KBM-7 (cell line): ENCODE measurements around the gene TRIP6.

ENCODE experiments used
- DNase-seq: peaks from one replicate; pipeline ENCODE4 v3.0.0-alpha.2; 2015
- in situ Hi-C: fragments of 300-500 bp; cut with MboI; formaldehyde crosslinking; loops from 2 replicates; pipeline ENCODE4 v1.14.3; 2020; ENCODE audit warnings: low sequenced_read_pairs, low pct_unique_long_range_greater_than_20kb, mixed read lengths

The TRIP6 gene, protein sequence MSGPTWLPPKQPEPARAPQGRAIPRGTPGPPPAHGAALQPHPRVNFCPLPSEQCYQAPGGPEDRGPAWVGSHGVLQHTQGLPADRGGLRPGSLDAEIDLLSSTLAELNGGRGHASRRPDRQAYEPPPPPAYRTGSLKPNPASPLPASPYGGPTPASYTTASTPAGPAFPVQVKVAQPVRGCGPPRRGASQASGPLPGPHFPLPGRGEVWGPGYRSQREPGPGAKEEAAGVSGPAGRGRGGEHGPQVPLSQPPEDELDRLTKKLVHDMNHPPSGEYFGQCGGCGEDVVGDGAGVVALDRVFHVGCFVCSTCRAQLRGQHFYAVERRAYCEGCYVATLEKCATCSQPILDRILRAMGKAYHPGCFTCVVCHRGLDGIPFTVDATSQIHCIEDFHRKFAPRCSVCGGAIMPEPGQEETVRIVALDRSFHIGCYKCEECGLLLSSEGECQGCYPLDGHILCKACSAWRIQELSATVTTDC

DNA sequence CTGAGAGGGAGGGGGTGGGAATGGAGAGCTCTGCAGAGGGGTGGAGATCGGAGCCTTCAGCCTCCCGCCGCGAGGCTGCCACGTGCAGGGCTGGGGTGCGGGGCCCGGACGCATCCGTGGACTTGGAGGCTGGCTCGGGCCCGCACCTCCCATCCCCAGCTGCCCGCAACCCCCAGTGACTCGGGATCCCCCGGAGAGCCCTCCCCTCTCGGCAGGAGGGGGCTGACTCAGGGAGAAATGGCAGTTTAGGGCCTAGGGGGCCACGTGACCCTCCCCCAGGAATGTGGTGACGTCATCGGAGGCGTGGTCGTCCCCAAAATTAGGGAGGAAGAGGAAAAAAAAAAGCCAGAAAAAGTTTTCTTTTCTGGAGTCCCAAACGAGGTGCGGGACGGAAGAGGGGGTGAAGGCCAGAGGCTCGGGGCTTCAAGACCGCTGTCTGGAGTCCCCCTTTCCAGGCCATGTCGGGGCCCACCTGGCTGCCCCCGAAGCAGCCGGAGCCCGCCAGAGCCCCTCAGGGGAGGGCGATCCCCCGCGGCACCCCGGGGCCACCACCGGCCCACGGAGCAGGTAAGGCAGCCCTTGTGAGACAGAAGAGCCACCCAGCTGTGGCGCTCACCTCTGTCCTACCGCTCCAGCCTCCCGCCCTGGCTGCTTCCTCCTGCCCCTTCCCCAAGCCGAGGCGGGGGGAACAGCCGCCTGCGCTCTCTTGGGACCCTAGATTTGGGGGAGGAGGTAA lies at the start of gene TRIP6:
TRIP6 (plus strand) TSS at position 348 of the 736 bp plus-strand sequence; CDS start at position 459, 111 bp downstream.
- peak; percentile 88 for DNase-seq
- in situ Hi-C loops, result no loop called here

DNA sequence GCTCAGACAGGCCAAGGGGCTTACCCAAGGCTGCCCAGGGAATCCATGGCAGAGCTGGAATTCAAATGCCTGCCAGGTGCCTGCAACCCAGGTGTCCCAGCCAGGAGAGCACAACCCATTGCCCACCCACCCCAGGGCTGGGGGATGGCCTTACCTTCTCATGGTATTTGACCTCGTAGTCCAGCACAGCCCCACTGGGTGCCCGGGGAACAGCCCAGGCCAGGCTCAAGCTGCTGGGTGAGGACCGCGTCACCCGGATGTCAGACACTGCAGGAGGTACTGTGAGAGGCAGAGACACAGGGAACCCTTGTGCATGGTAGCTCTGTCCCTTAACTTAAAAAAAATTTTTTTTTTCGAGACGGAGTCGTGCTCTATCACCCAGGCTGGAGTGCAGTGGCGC lies 48.8 kb upstream of the TRIP6 start:
- DNase-seq, result no peak
- in situ Hi-C loops, result no loop called here

DNA sequence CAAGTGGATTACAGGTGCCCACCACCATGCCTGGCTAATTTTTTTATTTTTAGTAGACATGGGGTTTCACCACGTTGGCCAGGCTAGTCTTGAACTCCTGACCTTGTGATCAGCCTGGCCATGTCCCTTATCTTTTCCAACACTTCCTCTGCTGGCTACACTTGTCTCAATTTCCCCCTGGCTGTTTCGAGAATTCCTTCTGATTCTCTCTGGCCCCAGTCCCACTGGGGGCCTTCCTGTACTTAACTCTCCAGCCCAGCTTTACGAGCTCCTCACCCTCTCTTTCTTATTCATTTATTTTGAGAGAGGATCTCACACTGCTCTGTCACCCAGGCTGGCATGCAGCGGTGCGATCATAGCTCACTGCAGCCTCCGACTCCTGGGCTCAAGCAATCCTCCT lies 48.4 kb upstream of the TRIP6 start:
- DNase-seq, result no peak
- in situ Hi-C loops, result no loop called here

DNA sequence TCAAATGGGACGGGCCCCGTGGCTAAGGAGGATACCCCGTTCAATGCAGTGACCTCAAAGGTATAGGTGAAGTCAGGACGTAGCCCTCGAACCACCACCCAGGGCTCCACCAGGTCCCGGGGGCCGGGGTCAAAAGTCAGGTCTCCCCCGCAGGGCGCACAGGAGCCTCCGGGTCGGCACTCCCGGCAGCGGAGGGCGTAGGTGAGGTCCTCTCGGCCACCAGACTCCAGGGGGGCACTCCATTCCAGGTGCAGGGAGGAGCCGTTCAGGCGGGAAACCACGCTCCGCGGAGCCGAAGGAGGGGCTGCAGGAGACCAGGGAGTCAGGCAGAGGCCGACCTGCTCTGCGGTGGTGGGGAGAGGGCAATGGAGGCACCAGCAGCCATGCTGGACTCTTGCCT lies 47.6 kb upstream of the TRIP6 start:
- no peak for DNase-seq
- in situ Hi-C loops, result no loop called here

DNA sequence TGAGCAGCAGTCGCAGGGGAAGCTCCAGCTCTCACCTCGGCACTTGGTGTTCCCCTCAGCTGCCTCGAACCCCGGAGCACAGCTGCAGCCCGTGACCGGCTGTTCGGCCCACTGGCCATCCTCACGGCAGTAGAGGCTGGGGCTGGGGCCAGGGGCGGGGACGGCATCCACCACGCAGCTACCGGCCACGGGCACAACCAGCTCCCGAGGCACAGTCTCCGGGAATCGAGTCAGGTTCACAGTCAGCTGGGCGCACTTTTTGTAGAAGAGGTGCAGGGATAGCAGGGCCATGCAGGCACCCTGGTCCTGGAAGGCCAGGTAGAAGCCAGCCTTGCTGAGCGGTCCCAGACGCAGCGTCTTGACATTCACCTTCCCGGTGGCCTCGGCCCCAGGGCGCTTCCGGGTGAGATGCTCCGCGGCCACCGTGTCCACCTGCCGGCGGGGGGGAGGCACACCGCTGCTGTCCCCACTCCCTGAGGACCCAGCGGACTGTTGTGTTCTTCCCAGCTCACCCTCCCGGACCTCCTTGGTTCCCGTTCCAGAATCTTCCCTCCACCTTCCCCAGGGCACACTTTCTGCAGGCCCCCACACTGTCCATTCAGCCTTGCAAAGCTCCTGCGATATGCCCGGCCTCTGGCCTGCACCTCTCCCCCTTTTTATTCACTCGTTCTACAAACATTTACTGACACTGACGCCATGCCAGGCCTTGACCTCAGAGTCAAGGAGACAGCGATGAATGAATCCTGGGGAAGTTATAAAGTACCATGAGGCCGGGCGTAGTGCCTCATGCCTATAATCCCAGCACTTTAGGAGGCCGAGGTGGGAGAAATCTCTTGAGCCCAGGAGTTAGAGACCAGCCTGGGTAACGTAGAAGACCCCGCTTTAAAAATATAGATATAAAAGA lies 44.7 kb upstream of the TRIP6 start:
- no peak for DNase-seq
- in situ Hi-C loops, result no loop called here

DNA sequence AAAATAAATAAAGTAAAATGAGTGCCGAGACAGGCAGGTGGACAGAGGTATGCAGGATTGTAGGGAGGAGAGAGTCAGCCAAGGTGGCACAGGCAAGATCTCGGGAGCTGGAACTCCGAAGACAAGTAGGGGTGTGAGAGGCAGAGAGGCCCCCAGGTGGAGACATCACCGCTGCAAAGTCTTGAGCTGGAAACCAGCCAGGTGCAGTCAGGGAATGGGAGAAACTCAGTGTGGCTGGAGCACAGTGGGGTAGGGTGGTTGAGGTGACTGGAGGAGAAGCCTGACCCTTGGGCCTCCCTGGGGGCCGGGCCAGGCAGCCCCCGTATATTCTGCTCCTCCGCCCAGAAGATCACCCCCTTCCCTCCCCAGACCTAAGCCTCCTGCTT lies 44.1 kb upstream of the TRIP6 start:
- no peak for DNase-seq
- in situ Hi-C loops, result no loop called here

DNA sequence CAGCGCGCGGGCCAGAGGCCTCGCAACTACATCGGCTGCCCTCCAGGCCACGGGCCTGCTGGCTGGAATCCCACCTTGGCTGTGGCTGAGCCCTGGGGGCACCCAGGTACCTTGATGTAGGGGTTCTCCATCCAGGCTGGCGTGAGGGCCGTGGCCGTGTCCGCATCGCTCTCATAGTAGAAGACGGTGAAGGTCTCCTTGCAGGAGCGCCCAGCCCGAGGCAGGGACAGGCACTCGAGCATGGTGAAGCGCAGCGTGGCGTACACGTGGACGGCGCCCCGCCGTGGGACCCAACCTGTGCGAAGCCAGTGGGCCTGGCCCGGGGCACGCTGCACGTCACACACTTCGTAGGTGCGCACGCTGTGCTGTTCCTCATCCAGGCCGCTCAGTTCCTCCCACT lies 43.7 kb upstream of the TRIP6 start:
- in situ Hi-C loops, result no loop called here
- no peak for DNase-seq

DNA sequence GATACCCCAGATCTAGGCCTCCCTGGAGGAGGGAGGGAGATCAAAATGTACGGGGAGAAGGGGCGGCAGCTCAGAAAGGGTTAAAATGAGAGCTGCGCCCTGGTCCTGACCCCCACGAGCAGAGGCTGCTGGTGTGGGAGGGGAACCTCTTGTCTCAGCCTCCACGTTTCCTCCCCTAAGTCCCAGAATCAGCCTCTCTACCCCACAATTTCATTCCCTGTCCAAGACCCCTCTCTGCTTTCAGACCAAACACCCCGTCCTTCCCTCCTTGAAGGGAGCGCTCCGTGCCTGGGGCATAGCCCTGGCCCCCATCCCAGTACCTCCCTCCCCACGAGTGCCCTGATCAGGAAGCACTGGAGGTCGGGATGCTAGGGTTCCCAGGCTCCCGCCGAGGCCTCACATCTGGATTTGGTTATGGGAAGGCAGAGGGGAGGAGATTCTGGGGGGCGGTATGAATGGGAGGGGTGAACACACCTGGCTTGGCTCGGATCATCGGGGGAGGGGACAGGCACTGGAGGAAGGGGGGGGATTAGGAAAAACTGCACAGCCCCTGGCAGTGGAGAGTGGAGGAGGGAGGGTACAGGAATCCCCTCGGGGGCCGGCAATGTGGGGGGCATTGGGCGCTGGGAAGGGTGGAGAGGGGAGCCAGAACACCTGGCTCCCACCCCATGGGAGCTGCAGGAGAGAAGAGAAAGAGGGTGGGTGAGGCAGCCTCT lies 42.5 kb upstream of the TRIP6 start:
- in situ Hi-C loops, result no loop called here
- DNase-seq, result no peak

DNA sequence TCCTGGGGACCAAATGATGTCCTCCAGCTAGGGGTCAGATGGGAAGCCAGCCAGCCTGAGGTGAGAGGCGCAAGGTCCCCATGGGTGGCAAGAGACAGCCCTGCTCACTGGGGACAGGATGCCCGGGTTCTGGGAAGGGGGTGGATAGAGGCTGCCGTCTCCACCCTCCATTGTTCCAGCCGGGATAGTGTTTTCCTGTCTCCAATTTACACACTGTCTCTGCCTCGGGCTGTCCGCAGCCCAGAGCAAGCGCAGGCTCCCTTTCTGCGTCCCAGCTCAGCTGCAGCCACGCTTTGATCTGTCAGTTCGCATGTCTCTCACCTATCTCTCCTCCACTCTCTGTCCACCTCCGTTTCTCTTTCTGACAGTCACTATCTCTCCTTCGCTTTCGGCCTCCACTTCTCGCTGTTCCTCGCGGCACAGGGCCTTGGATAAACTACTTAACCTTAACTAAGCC lies 41.9 kb upstream of the TRIP6 start:
- DNase-seq, result no peak
- in situ Hi-C loops, result no loop called here

DNA sequence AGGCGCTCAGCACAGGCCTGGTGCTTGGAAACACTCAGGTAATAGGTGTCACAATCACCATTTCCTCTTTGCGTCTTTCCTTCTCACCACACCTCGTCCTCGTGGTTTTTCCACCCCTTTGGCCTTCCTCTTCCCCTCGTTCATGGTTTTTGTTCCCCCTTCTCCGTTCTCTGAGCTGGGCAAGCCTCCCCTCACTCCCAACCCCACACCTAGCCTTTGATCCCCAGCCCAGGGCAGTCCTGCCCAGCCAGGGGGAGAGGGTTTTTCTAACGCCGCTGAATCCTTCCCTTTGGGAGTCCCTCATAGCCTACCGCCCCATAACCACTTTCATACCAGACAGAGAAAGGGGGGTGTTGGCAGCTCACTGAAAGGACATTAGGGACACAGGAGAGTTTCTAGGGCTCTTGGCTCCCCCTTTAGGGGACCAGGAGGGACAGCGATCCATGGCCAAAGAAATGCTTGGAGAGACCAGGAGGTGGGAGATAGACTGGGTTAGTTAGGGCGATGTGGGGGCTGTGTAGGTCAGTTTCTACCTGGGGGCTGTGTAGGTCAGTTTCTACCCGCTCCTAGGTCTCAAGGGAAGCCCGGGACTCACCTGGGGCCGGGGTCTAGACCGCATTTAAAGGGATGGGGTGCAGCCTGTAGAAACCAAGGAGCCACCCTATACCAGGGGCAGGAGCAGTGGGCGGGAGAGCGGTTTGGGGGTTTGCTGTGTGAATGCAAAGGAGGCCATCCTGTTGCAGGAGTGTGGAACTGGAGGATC lies 41.3 kb upstream of the TRIP6 start:
- DNase-seq, result peak; percentile 35
- in situ Hi-C loops, result no loop called here

DNA sequence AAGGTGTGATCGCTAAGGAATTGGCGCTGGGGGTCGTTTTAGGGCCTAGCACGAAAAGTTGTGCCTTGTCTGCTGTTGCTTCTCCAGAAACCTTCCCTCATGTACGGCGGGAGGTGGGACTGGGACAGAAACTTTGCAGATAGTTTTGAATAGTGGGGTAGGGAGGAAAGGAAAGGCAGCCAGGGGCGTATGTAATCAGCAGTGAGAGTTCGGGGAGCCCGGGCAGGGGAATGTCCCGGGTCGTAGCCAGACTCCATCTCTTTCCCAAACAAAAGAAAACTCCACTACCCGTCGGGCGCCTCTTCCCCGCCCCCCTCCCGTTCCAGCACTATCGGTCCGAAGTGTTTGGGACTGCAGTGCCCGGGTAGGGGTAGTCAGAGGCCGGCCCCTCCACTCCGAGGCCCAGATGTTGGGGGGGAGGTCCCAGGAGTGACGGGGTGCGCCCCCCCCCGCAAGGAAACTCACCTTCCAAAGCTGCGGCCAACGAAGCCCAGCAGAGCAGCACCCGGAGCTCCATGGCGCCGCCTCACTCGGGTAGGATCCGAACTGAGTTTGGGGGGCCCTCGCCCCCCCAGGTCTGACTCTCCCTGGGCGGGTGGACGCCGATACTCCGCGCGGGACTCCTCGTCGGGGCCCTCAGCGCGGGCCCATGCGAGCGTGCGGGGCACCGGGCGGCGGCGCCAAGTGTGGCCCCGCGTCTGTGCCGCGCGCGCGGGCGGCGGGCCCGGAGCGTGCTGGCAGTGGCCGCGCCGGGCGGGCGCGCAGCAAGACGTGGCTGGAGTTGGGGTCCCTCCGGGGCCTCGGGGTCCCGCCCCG lies 40.5 kb upstream of the TRIP6 start:
- peak; percentile 26 for DNase-seq
- in situ Hi-C loops, result no loop called here

DNA sequence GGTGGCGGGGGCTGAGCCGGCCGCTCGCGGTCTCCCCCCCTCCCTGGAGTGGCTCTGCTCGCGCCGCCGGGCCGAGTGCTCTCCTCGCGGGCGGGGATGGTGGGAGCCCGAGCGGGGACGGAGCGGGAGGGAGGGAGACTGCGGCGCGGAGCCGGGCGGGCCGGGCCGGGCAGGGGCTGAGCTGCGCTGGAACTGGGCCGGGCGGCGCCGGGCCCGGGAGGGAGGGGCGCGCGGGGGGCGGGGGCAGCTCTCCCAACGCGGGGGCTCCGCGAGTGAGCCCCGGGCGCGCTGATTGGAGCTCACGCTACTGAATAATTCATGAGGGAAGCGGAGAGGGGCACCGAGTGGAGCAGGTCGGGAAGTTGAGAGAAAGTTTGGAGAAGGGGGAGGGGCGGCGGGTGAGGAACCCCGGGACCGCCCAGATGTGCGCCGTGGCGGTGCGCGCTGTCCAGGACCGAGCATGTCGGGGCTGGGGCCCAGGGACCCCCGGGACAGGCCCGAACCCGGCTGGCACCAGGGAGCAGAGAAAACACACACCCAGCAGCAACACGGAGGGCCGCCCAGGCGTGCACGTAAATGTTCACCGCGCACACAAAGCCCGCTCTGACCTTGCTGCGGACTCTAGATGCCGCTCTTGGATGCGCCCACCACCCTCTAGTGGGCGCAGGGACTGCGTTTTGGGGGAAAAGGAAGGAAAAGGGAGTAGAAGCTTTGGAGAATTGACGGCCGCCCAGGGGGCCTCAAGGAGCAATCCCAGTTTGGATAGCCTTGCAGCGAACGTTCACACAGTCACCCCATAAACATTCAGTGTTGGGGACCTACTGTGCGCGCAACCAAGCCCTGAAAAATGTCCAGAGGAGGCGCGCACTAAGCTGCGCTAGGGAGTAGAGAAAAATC lies 39.6 kb upstream of the TRIP6 start, which contains the start of gene EPHB4:
EPHB4 (minus strand) TSS at position 194 of the 897 bp plus-strand sequence. CDS start 493 bp downstream, outside the sequence.
- DNase-seq, result peak; percentile 92
- in situ Hi-C loops, result no loop called here

DNA sequence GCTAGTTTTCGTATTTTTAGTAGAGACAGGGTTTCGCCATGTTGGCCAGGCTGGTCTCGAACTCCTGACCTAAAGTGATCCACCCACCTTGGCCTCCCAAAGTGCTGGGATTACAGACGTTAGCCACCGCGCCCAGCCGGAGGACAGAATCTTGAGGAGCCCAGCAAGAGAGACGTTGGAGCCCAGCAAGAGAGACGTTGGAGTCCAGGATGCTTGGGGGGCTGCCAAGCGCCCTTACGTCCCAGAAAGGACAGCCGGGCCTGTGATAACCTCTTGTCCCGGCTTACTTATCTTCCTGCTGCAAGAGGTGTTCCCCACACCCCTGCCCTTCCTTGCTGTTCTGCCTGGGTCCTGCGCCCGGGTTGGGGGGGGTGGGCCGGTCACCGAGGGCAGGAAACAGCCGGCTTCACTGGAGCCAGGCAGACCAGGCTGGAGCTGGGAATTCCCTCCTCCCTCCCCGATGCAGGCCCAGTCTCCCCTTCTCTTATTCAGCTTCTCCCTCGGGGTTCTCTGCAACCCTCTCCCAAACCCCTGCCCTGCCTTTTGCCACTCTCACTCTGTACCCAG lies 38.0 kb upstream of the TRIP6 start:
- in situ Hi-C loops, result no loop called here
- DNase-seq, result no peak

DNA sequence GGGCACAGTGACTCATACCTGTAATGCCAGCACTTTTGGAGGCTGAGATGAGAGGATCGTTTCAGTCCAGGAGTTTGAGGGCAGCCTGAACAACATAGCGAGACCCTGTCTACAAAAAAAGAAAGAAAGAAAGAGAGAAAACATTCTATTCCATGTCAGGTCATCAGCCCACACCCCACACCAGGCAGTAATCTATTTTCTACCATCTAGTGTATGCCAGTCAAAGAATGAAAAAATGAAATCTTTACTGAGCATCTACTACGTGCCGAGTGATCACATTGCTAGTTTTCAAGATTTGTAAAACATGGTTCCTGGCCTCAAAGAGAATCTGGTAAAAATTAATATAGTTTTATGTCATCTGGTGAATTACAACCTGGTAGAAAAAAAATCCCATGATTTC lies 36.8 kb upstream of the TRIP6 start:
- no peak for DNase-seq
- in situ Hi-C loops, result no loop called here

DNA sequence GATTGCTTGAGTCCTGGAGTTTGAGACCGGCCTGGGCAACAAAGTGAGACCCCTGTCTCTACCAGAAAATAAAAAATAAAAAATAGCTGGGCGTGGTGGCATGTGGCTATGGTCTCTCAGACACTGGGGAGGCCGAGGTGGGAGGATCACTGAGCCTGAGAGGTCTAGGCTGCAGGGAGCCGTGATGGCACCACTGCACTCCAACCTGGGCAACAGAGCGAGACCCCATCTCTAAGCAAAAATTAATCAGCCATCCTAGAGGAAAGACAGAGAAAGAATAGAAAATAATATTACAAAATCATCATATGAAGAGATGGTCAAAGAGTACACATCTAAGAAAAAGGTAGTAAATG lies 34.9 kb upstream of the TRIP6 start:
- no peak for DNase-seq
- in situ Hi-C loops, result no loop called here
